KMS-11 (cell line): ENCODE data around the gene PLEKHA8.

Source experiments
- H2AFZ ChIP-seq: fragments of 200-600 bp; sonication (generic); 2 replicates; pipeline ENCODE4 v1.6.1; 2016; ENCODE audit warnings: antibody characterized with exemption, mixed run types, low read depth
- H3K27ac ChIP-seq: fragments of 200-600 bp; sonication (generic); 2 replicates; pipeline ENCODE4 v1.6.1; 2016; ENCODE audit warnings: mild to moderate bottlenecking, mixed run types
- H3K27me3 ChIP-seq: fragments of 200-600 bp; sonication (generic); 2 replicates; pipeline ENCODE4 v1.6.1; 2017; ENCODE audit warnings: mild to moderate bottlenecking, low read depth, mixed run types, moderate library complexity; ENCODE audit not compliant: insufficient read depth
- H3K36me3 ChIP-seq: fragments of 200-600 bp; sonication (generic); 2 replicates; pipeline ENCODE4 v1.6.1; 2017; ENCODE audit warnings: mild to moderate bottlenecking, mixed run types; ENCODE audit not compliant: insufficient read depth
- H3K4me1 ChIP-seq: fragments of 200-600 bp; sonication (generic); 2 replicates; pipeline ENCODE4 v1.6.1; 2016; ENCODE audit warnings: mild to moderate bottlenecking, low read depth, mixed run types; ENCODE audit not compliant: poor library complexity, severe bottlenecking
- H3K4me2 ChIP-seq: fragments of 200-600 bp; sonication (generic); 2 replicates; pipeline ENCODE4 v1.7.0; 2016; ENCODE audit warnings: mild to moderate bottlenecking, mixed run types
- H3K4me3 ChIP-seq: fragments of 200-600 bp; sonication (generic); IDR thresholded peaks from 2 replicates; pipeline ENCODE4 v1.6.1; 2017; ENCODE audit warnings: low read depth, low read length, mixed read lengths; ENCODE audit not compliant: insufficient read depth
- H3K79me2 ChIP-seq: fragments of 200-600 bp; sonication (generic); 2 replicates; pipeline ENCODE4 v1.6.1; 2016; ENCODE audit warnings: low read depth, mixed run types; ENCODE audit not compliant: insufficient read depth
- H3K9ac ChIP-seq: fragments of 200-600 bp; sonication (generic); 2 replicates; pipeline ENCODE4 v1.6.1; 2016; ENCODE audit warnings: mild to moderate bottlenecking, mixed run types
- H4K20me1 ChIP-seq: fragments of 200-600 bp; sonication (generic); 2 replicates; pipeline ENCODE4 v1.6.1; 2016; ENCODE audit warnings: mild to moderate bottlenecking, mixed run types; ENCODE audit not compliant: insufficient read depth
- CTCF ChIP-seq: fragments of 200-600 bp; sonication (generic); conservative IDR thresholded peaks from 2 replicates; pipeline ENCODE4 v1.6.1; 2017; ENCODE audit warnings: low read depth, mild to moderate bottlenecking, antibody characterized with exemption, low read length, moderate library complexity, mixed read lengths

Gene PLEKHA8

DNA sequence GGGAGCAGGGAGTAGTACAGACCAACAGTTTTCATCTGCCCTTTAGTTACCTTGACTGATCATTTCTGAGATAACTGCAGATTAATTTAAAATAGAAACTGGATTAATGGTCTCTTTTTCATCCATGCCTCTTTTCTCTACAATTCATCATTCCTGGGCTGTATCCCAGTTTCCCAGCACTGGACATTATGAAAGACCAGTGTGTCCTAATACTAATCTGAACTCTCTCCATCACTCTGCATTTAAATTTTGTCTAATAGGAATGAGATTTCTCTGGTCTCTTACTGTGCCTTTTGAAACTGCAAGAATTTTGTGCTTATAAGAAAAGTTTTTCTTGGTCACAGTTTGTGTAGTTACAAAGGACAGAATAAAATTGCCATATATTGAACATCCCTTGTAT is 12.7 kb downstream of the PLEKHA8 start:
- no peaks in the 10 kb centered on the region for H3K79me2 ChIP-seq
- H3K4me2 ChIP-seq = no peak overlapping the region
- H3K4me1 ChIP-seq = no peaks in the 10 kb centered on the region
- no peak overlapping the region for H2AFZ ChIP-seq
- H3K36me3 ChIP-seq = no peaks in the 10 kb centered on the region
- no peaks in the 10 kb centered on the region for H3K27me3 ChIP-seq
- H3K4me3 ChIP-seq = no peak overlapping the region
- no peak for TF ChIP-seq CTCF
- H4K20me1 ChIP-seq = no peaks in the 10 kb centered on the region
- no peak overlapping the region for H3K9ac ChIP-seq
- no peak overlapping the region for H3K27ac ChIP-seq

- H3K79me2 ChIP-seq = no peaks in the 10 kb centered on the region
- no peaks in the 10 kb centered on the region for H3K36me3 ChIP-seq
- H4K20me1 ChIP-seq = no peaks in the 10 kb centered on the region
- H3K9ac ChIP-seq = no peak overlapping the region
- H3K4me1 ChIP-seq = no peaks in the 10 kb centered on the region
- no peak for TF ChIP-seq CTCF
- H3K4me2 ChIP-seq = no peak overlapping the region
- no peak overlapping the region for H3K27ac ChIP-seq
- H3K4me3 ChIP-seq = no peak overlapping the region
- H2AFZ ChIP-seq = no peak overlapping the region
- H3K27me3 ChIP-seq = no peaks in the 10 kb centered on the region
Measured at GRCh38 chr7:30041526-30042269, 13.5 kb downstream of the PLEKHA8 start.

GRCh38 chr7:30046127-30046770 is 18.0 kb downstream of the PLEKHA8 start:
- no peak overlapping the region for H3K27ac ChIP-seq
- H3K4me1 ChIP-seq = no peaks in the 10 kb centered on the region
- no peak overlapping the region for H3K4me3 ChIP-seq
- H3K4me2 ChIP-seq = no peak overlapping the region
- H2AFZ ChIP-seq = no peak overlapping the region
- no peaks in the 10 kb centered on the region for H3K27me3 ChIP-seq
- H4K20me1 ChIP-seq = no peaks in the 10 kb centered on the region
- no peaks in the 10 kb centered on the region for H3K36me3 ChIP-seq
- TF ChIP-seq CTCF = no peak
- H3K79me2 ChIP-seq = no peaks in the 10 kb centered on the region
- H3K9ac ChIP-seq = no peak overlapping the region

- H4K20me1 ChIP-seq = no peaks in the 10 kb centered on the region
- no peaks in the 10 kb centered on the region for H3K27me3 ChIP-seq
- H3K4me1 ChIP-seq = no peaks in the 10 kb centered on the region
- H3K27ac ChIP-seq = no peak overlapping the region
- no peak overlapping the region for H3K4me3 ChIP-seq
- H2AFZ ChIP-seq = no peak overlapping the region
- no peaks in the 10 kb centered on the region for H3K36me3 ChIP-seq
- H3K4me2 ChIP-seq = no peak overlapping the region
- H3K79me2 ChIP-seq = no peaks in the 10 kb centered on the region
- no peak for TF ChIP-seq CTCF
- no peak overlapping the region for H3K9ac ChIP-seq
Measured at GRCh38 chr7:30047124-30047523, 18.9 kb downstream of the PLEKHA8 start.
